GM12865 (cell line): ENCODE measurements around the gene NMT1.

ENCODE experiments used
- DNase-seq: peaks from one replicate; pipeline ENCODE4 v3.0.0; 2010; ENCODE audit warnings: low read depth
- H3K4me3 ChIP-seq: 2 replicates; pipeline ENCODE4 v1.5.1; 2011; ENCODE audit warnings: mild to moderate bottlenecking, low read depth, low read length, control low read depth
- TF ChIP-seq, protein P1 (sequence below): IDR thresholded peaks from 2 replicates; pipeline ENCODE4 v1.5.1; 2011; ENCODE audit warnings: low read length, control low read depth, low read depth, inconsistent platforms; ENCODE audit not compliant: insufficient read depth; ENCODE audit errors: missing control alignments

The NMT1 gene

DNA sequence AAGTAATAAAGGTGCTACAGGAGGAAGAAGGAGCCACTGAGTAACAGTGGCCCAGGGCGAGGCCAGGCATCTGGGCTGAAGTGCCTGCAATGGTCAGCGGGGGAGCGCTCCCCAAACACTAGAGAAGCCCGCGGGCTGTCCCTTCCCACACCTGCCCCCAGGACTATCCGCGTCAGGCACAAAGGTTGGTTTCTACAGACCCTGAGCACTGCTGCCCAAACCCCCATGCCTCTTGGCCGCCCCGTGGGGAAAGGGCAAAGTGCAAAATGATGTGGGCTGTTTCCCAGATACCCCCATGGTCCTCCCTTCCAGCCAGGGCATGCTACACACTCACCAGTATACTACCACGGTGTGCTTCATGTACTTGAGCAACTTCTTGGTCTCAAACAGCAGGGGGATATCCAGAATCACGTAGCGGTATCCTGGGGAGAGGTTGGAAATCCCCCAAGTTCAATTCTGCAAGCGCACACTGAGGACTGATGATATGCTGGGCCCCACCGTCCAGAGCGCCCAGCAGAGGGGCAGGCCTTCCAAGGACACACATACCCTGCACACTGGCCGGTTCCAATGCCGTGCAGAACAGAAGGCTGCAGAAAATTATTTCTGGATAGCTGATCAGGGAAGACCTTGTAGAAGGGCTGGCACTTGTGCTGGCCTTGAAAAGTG lies 31.2 kb upstream of the NMT1 start:
- peak; percentile 76 for DNase-seq
- H3K4me3 ChIP-seq: 0 out of 2 replicates have a peak overlapping the region, but pooled peaks have one; percentile 4
- TF ChIP-seq, protein P1, sequence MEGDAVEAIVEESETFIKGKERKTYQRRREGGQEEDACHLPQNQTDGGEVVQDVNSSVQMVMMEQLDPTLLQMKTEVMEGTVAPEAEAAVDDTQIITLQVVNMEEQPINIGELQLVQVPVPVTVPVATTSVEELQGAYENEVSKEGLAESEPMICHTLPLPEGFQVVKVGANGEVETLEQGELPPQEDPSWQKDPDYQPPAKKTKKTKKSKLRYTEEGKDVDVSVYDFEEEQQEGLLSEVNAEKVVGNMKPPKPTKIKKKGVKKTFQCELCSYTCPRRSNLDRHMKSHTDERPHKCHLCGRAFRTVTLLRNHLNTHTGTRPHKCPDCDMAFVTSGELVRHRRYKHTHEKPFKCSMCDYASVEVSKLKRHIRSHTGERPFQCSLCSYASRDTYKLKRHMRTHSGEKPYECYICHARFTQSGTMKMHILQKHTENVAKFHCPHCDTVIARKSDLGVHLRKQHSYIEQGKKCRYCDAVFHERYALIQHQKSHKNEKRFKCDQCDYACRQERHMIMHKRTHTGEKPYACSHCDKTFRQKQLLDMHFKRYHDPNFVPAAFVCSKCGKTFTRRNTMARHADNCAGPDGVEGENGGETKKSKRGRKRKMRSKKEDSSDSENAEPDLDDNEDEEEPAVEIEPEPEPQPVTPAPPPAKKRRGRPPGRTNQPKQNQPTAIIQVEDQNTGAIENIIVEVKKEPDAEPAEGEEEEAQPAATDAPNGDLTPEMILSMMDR: no peak

DNA sequence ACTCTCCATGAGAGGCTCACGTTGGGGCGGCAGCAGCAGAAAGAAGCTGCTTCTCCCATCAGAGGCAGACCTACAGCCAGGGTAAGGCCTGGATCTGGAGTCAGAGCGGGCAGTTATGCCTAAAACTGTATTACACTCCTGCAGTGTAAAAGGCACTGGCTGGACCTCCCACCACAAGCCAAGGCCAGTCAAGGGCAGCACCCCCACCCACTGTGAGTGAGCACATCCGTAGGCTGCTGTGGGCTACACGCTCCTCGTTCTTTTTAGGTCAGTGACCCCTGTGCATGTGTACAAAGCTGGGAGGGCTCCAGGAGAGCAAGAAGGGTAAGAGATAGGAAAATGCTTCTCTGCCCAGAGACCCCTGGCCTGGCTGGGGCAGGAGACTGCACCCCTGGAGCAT lies 30.4 kb upstream of the NMT1 start:
- no peak overlapping the region for H3K4me3 ChIP-seq
- no peak for DNase-seq
- TF ChIP-seq, protein P1: no peak

DNA sequence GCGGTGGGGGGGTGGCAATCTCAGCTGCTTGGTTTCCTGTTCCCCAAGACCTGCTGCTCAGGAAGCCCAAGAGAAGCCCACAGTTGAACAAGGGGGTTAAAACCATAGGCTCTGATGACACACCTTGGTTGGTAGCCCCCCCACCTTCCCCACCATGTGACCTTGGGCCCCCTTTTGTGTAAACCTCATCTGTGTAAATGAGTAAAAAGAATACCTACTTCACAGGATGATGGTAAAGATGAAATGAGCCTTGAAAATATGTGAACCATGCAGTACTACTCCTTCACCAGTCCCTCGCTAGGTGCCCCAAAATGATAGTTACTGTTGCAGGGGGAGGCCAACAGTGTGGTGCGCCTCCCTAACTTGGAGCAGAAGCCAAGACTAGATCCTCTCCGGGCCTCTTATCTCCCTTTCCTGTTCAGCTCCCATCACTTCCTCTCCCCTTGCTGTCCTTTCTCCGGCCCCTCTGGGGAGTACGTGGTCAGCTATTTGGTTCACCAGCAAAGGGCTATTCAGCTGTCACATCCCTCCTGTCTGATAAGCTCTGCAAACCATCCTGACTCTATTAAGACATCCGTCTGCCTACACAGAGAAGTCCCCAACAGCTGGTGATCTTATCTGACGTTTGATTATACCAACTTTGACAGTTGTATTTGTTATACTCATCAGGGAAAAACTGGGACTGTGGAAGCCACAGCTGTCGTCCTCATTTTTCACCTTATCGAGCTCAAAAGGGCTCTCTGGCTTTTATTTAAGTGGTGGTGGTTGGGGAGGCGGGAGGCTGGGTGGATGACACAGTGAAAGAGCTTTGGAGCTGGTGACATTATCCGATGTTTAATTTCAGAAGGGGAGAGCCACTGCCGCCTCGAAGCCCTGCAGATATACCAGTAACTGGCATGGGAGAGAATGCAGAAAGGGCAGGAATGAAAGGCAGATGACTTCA lies 29.6 kb upstream of the NMT1 start:
- no peak overlapping the region for H3K4me3 ChIP-seq
- DNase-seq: peak; percentile 31
- TF ChIP-seq, protein P1: no peak

DNA sequence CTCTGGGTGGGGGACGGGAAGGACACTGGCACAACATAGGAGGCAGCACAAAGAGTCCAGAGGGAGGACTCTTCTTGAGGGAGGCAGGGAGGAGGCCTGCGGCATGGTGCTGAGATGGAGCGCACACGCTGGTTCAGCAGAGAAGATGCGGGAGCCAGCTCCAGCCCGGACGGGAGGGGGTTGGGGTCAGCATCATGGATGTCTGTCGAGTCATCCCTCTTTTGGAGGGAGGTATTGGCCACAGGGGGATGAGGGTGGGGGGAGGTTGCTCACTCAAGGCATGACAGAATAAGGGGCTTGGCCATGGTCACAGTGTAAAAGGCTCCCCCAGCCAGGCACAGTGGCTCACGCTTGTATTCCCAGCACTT lies 29.0 kb upstream of the NMT1 start:
- TF ChIP-seq, protein P1: no peak
- H3K4me3 ChIP-seq: no peak overlapping the region
- DNase-seq: no peak

DNA sequence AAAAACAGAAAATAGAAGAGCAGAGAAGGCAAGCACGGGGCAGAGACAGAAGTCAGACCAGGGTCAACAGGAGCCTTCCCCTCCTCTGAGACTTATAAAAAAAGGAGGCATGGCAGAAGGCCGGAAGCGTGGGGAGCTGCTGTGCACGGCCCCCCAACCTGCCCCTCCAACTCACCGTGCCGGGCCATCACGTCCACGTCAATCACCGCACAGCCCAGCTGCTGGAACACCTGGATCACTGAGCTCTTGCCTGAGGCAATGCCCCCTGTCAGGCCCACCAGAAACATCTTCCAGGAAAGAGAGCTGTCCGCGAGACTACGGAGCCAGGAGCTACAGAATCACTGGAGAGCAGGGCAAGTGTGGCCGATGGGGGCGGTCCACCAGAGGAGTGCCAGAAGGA lies 26.5 kb upstream of the NMT1 start:
- no peak for DNase-seq
- TF ChIP-seq, protein P1: no peak
- no peak overlapping the region for H3K4me3 ChIP-seq

DNA sequence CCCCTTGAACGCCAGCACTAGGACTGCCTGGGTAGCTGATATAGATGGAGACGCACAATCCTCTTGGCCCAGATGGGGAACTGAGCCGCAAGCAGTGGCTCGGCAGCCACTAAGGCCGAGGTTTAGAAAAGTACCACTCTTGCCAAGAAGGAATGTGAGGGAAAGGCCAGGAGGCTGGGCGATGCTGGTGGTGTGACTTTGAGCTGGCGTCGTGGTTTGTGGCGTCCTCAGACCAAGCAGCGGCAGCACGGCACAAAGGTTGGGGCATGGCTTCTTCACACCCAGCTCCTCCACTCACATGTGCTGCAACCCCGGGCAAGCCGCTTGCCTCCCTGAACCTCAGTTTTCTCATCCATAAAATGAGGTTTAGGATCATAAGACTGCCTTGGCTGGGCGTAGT lies 25.3 kb upstream of the NMT1 start:
- TF ChIP-seq, protein P1: no peak
- DNase-seq: no peak
- no peak overlapping the region for H3K4me3 ChIP-seq
